ENCODE data around the gene ZNF486.
A peak's percentile ranks its signal among the peaks of the same experiment; 100 is the strongest.

ZNF486 gene

DNA sequence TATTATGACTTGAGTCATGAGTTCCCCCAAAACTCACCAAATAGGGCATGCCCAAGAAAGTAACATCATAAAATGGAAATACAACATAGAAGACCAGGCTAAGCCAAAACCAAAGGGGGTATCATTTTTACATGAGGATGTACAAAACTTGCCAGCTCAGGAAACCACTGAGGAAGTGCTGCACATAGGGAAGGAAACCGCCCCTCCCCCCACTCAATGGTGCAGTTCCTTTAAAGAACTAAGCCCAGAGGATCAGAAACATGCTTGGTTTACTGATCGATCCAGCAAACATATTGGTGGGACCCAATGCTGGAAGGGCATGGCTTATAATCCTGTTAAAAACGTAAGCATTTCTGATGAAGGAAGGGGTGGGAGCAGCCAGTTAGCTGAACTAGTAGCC, 4.2 kb upstream of the ZNF486 start:
- Histone ChIP-seq H2AFZ (ENCODE audit: low read depth, low read length, severe bottlenecking) (no peak overlapping the region), H3K9ac (ENCODE audit: low read length) (no peak overlapping the region), H3K4me3 (ENCODE audit: insufficient read depth, low read length, poor library complexity, severe bottlenecking) (no peak overlapping the region), H3K4me2 (ENCODE audit: low read depth, low read length, poor library complexity, severe bottlenecking) (no peak overlapping the region), H3K36me3 (ENCODE audit: low read length) (no peaks in the 10 kb centered on the region), H3K9me2 (replicated peaks; ENCODE audit: insufficient read depth, low read length) (no peaks in the 10 kb centered on the region), H3K79me2 (ENCODE audit: insufficient read depth, low read length) (peaks cover 8% of the 10 kb centered on the region), H3K27ac (ENCODE audit: low read depth, low read length) (no peak overlapping the region), H3K27me3 (ENCODE audit: low read length) (no peaks in the 10 kb centered on the region), H4K20me1 (ENCODE audit: low read depth, low read length) (no peaks in the 10 kb centered on the region), H3F3A (ENCODE audit: insufficient read depth) (no peaks in the 10 kb centered on the region), H3K9me3 (ENCODE audit: insufficient read depth, low read length) (no peaks in the 10 kb centered on the region)
- TF ChIP-seq EZH2phosphoT487 (conservative IDR thresholded peaks at IDR 0.05; ENCODE audit: low read length) (no peak), CTCF (IDR thresholded peaks at IDR 0.05; ENCODE audit: insufficient read depth, low read length, poor library complexity, severe bottlenecking) (no peak)

GRCh38 chr19:20164456-20164855, 2.6 kb upstream of the ZNF486 start:
- Histone ChIP-seq H3K9me3 (ENCODE audit: insufficient read depth, low read length) (no peaks in the 10 kb centered on the region), H3F3A (ENCODE audit: insufficient read depth) (no peaks in the 10 kb centered on the region)
- TF ChIP-seq EZH2phosphoT487 (conservative IDR thresholded peaks at IDR 0.05; ENCODE audit: low read length) (no peak), CTCF (IDR thresholded peaks at IDR 0.05; ENCODE audit: insufficient read depth, low read length, poor library complexity, severe bottlenecking) (no peak)

DNA sequence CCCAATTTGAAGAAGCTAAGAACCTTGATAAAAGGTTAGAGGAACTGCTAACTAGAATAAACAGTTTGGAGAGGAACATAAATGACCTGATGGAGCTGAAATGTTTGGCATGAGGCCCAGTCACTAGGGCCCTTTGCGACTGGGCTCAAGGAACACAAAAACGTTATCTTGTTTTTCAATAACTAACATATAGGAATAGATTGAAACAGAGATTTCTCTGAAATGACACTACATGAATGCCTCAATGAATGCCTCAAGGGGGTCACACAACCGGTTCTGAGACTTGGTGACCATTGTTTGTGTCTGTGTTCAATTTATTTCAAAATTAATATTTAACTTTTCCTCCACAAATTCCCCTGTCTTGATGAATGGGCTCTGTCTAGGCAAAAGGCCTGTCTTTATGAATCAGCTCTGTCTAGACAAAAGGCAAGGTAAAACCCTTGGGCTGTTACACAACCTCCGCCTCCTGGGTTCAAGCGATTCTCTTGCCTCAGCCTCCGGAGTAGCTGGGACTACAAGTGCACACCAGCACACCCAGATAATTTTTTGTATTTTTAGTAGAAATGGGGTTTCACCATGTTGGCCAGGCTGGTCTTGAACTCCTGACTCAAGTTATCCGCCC, 932 bp upstream of the ZNF486 start:
- peak overlapping the region; percentile 44 for H2AFZ ChIP-seq (ENCODE audit: low read depth, low read length, severe bottlenecking)
- no peak overlapping the region for H3K4me3 ChIP-seq (ENCODE audit: insufficient read depth, low read length, poor library complexity, severe bottlenecking)
- H3K9me2 ChIP-seq (replicated peaks; ENCODE audit: insufficient read depth, low read length): no peaks in the 10 kb centered on the region
- H4K20me1 ChIP-seq (ENCODE audit: low read depth, low read length): no peaks in the 10 kb centered on the region
- H3K9me3 ChIP-seq (ENCODE audit: insufficient read depth, low read length): no peaks in the 10 kb centered on the region
- no peak overlapping the region; the same call in 1 of the 2 replicates for H3K27ac ChIP-seq (ENCODE audit: low read depth, low read length)
- H3F3A ChIP-seq (ENCODE audit: insufficient read depth): no peaks in the 10 kb centered on the region
- H3K79me2 ChIP-seq (ENCODE audit: insufficient read depth, low read length): peaks cover 39% of the 10 kb centered on the region
- no peak overlapping the region for H3K4me2 ChIP-seq (ENCODE audit: low read depth, low read length, poor library complexity, severe bottlenecking)
- no peaks in the 10 kb centered on the region for H3K27me3 ChIP-seq (ENCODE audit: low read length)
- peaks cover 3% of the 10 kb centered on the region; the same call in 1 of the 2 replicates for H3K36me3 ChIP-seq (ENCODE audit: low read length)
- TF ChIP-seq EZH2phosphoT487 (conservative IDR thresholded peaks at IDR 0.05; ENCODE audit: low read length) (no peak), CTCF (IDR thresholded peaks at IDR 0.05; ENCODE audit: insufficient read depth, low read length, poor library complexity, severe bottlenecking) (no peak)
- no peak overlapping the region for H3K9ac ChIP-seq (ENCODE audit: low read length)

More at GRCh38 chr19:20164456-20164855, 2.6 kb upstream of the ZNF486 start:
- no peaks in the 10 kb centered on the region for H4K20me1 ChIP-seq (ENCODE audit: low read depth, low read length)
- peaks cover 24% of the 10 kb centered on the region for H3K79me2 ChIP-seq (ENCODE audit: insufficient read depth, low read length)
- H3K27me3 ChIP-seq (ENCODE audit: low read length): no peaks in the 10 kb centered on the region
- H3K9ac ChIP-seq (ENCODE audit: low read length): no peak overlapping the region
- no peaks in the 10 kb centered on the region for H3K9me2 ChIP-seq (replicated peaks; ENCODE audit: insufficient read depth, low read length)
- 0 out of 2 replicates have a peak, but pooled peaks cover under 1% of the 10 kb centered on the region for H3K36me3 ChIP-seq (ENCODE audit: low read length)
- no peak overlapping the region for H3K4me3 ChIP-seq (ENCODE audit: insufficient read depth, low read length, poor library complexity, severe bottlenecking)
- H3K4me2 ChIP-seq (ENCODE audit: low read depth, low read length, poor library complexity, severe bottlenecking): no peak overlapping the region
- no peak overlapping the region for H2AFZ ChIP-seq (ENCODE audit: low read depth, low read length, severe bottlenecking)
- no peak overlapping the region for H3K27ac ChIP-seq (ENCODE audit: low read depth, low read length)

Measured in SU-DHL-6 (cell line).